ENCODE measurements around the gene DCUN1D3. TPM values are rescaled to one million over a fixed set of nuclear protein-coding genes. Genes with fewer than 3 reads are reported as not detected.
A peak's percentile ranks its signal among the peaks of the same experiment; 100 is the strongest.

DCUN1D3 gene
- polyA plus RNA-seq, 1 donor (not counting 4 experiments of a cell fraction or from before 2014, with no cell fraction given), result 9.4 TPM

GRCh38 chr16:20906341-20907255 is 6.4 kb upstream of the DCUN1D3 start:
- H4K20me1 ChIP-seq (ENCODE audit: control insufficient read depth, extremely low read depth, insufficient read depth, low read length), result no peaks in the 10 kb centered on the region
- FAIRE-seq (peak; percentile 36), DNase-seq (ENCODE audit: low read depth, low spot score) (no peak)
- peak overlapping the region; percentile 45 for H3K9ac ChIP-seq (ENCODE audit: control insufficient read depth, extremely low read depth, insufficient read depth, low read length)
- peak overlapping the region; percentile 76 for H3K27ac ChIP-seq (ENCODE audit: control insufficient read depth, insufficient read depth, low read length)
- no peak overlapping the region for H2AFZ ChIP-seq (ENCODE audit: control insufficient read depth, low read length)
- H3K36me3 ChIP-seq (ENCODE audit: control insufficient read depth in 2 of 2, extremely low read depth in 1 of 2, insufficient read depth in 2 of 2, low read length in 2 of 2), result no peaks in the 10 kb centered on the region
- dilution Hi-C loops (cut with MboI; ENCODE audit: extremely low pct_ligation_motif_present, low sequenced_read_pairs), result no loop called here
- H3K4me1 ChIP-seq (ENCODE audit: control insufficient read depth, extremely low read depth, insufficient read depth, low read length), result peaks cover 70% of the 10 kb centered on the region
- no peaks in the 10 kb centered on the region for H3K9me1 ChIP-seq (ENCODE audit: control insufficient read depth, extremely low read depth, insufficient read depth, low read length)
- peak overlapping the region; percentile 81 for H3K4me2 ChIP-seq (ENCODE audit: control insufficient read depth, extremely low read depth, insufficient read depth, low read depth, low read length)
- TF ChIP-seq EZH2 (IDR thresholded peaks at IDR 0.05; ENCODE audit: low read length) (no peak), CTCF (optimal IDR thresholded peaks at IDR 0.05 in 1 of 3, IDR thresholded peaks at IDR 0.05 in 1 of 3, conservative IDR thresholded peaks at IDR 0.05 in 1 of 3; ENCODE audit: extremely low read depth in 1 of 3, insufficient read depth in 2 of 3, low read length in 3 of 3) (no peak)
- H3K79me2 ChIP-seq (ENCODE audit: control insufficient read depth, insufficient read depth, low read length), result peaks cover 12% of the 10 kb centered on the region
- H3K4me3 ChIP-seq (ENCODE audit: control insufficient read depth in 2 of 3, extremely low read depth in 1 of 3, insufficient read depth in 2 of 3, low read depth in 1 of 3, low read length in 3 of 3), result peak overlapping the region in 2 of 3 experiments; percentile 4 to 18
- H3K27me3 ChIP-seq (ENCODE audit: control insufficient read depth, extremely low read depth, insufficient read depth, low read length), result no peaks in the 10 kb centered on the region
- H3K9me3 ChIP-seq (ENCODE audit: control insufficient read depth, low read depth, low read length), result no peaks in the 10 kb centered on the region

GRCh38 chr16:20905576-20905975 is 5.4 kb upstream of the DCUN1D3 start:
- H3K27me3 ChIP-seq (ENCODE audit: control insufficient read depth, extremely low read depth, insufficient read depth, low read length), result no peaks in the 10 kb centered on the region
- no peaks in the 10 kb centered on the region for H3K36me3 ChIP-seq (ENCODE audit: control insufficient read depth in 2 of 2, extremely low read depth in 1 of 2, insufficient read depth in 2 of 2, low read length in 2 of 2)
- DNase-seq (ENCODE audit: low read depth, low spot score) (no peak), FAIRE-seq (no peak)
- H3K9me3 ChIP-seq (ENCODE audit: control insufficient read depth, low read depth, low read length), result no peaks in the 10 kb centered on the region
- no peaks in the 10 kb centered on the region for H4K20me1 ChIP-seq (ENCODE audit: control insufficient read depth, extremely low read depth, insufficient read depth, low read length)
- H3K4me3 ChIP-seq (ENCODE audit: control insufficient read depth in 2 of 3, extremely low read depth in 1 of 3, insufficient read depth in 2 of 3, low read depth in 1 of 3, low read length in 3 of 3), result no peak overlapping the region
- peaks cover 12% of the 10 kb centered on the region for H3K79me2 ChIP-seq (ENCODE audit: control insufficient read depth, insufficient read depth, low read length)
- no peak overlapping the region for H2AFZ ChIP-seq (ENCODE audit: control insufficient read depth, low read length)
- H3K4me2 ChIP-seq (ENCODE audit: control insufficient read depth, extremely low read depth, insufficient read depth, low read depth, low read length), result peak overlapping the region; percentile 81
- no peaks in the 10 kb centered on the region for H3K9me1 ChIP-seq (ENCODE audit: control insufficient read depth, extremely low read depth, insufficient read depth, low read length)
- no peak for TF ChIP-seq CTCF (optimal IDR thresholded peaks at IDR 0.05 in 1 of 3, IDR thresholded peaks at IDR 0.05 in 1 of 3, conservative IDR thresholded peaks at IDR 0.05 in 1 of 3; ENCODE audit: extremely low read depth in 1 of 3, insufficient read depth in 2 of 3, low read length in 3 of 3)
- no peak for TF ChIP-seq EZH2 (IDR thresholded peaks at IDR 0.05; ENCODE audit: low read length)
- peak overlapping the region; percentile 76 for H3K27ac ChIP-seq (ENCODE audit: control insufficient read depth, insufficient read depth, low read length)
- peak overlapping the region; percentile 22 for H3K9ac ChIP-seq (ENCODE audit: control insufficient read depth, extremely low read depth, insufficient read depth, low read length)
- dilution Hi-C loops (cut with MboI; ENCODE audit: extremely low pct_ligation_motif_present, low sequenced_read_pairs), result no loop called here
- H3K4me1 ChIP-seq (ENCODE audit: control insufficient read depth, extremely low read depth, insufficient read depth, low read length), result peaks cover 63% of the 10 kb centered on the region

Data from keratinocyte (primary cell).